ENCODE data around the gene RIPOR2.

Gene RIPOR2

GRCh38 chr6:24859132-24859531 is 76.6 kb downstream of the RIPOR2 start:
- Histone ChIP-seq H3K9me3 (ENCODE audit: control extremely low read depth in 1 of 5, control insufficient read depth in 4 of 5, insufficient read depth in 2 of 5, low read depth in 1 of 5, low read length in 4 of 5) (no peaks in the 10 kb centered on the region), H3K36me3 (ENCODE audit: control insufficient read depth in 4 of 4, insufficient read depth in 4 of 4, low read length in 3 of 4) (peaks cover 14 to 69% (median 43%) of the 10 kb centered on the region in 4 experiments), H3K4me3 (ENCODE audit: control insufficient read depth in 1 of 7, extremely low read depth in 1 of 7, insufficient read depth in 4 of 7, low read depth in 2 of 7, low read length in 6 of 7) (no peak overlapping the region), H3K27me3 (replicated peaks in 2 of 5; ENCODE audit: control insufficient read depth in 4 of 5, insufficient read depth in 5 of 5, low read length in 4 of 5) (no peaks in the 10 kb centered on the region), H3K27ac (ENCODE audit: insufficient read depth in 1 of 2, low read depth in 1 of 2, low read length in 2 of 2, poor library complexity in 1 of 2, severe bottlenecking in 2 of 2) (no peak overlapping the region), H3K4me1 (ENCODE audit: control extremely low read depth in 1 of 4, control insufficient read depth in 4 of 4, insufficient read depth in 4 of 4, low read length in 3 of 4) (peaks cover 19 to 54% (median 31%) of the 10 kb centered on the region in 4 experiments)
- ChIA-PET CTCF (interaction anchor here (1.1 to 3.7 kb wide), 3 partner anchors 13 to 133 kb away, joined by 3 to 55 read pairs (median 8); no protein-coding TSS in a partner anchor), POLR2A (no interaction called here)
- no peak for DNase-seq
- 95% methylated on average over 5 of the region's 5 CpGs for WGBS (ENCODE audit: insufficient coverage)

- DNase-seq: peak; percentile 69 to 86 (median 86)
- POLR2A ChIA-PET: no interaction called here
- WGBS (ENCODE audit: insufficient coverage): 0% methylated on average over 1 of the region's 1 CpG
- H3K4me3 ChIP-seq (ENCODE audit: control insufficient read depth in 1 of 7, extremely low read depth in 1 of 7, insufficient read depth in 4 of 7, low read depth in 2 of 7, low read length in 6 of 7): peak overlapping the region in 1 of 7 experiments; percentile 15
- peak overlapping the region in 1 of 2 experiments; percentile 54 for H3K27ac ChIP-seq (ENCODE audit: insufficient read depth in 1 of 2, low read depth in 1 of 2, low read length in 2 of 2, poor library complexity in 1 of 2, severe bottlenecking in 2 of 2)
- no peaks in the 10 kb centered on the region for H3K27me3 ChIP-seq (replicated peaks in 2 of 5; ENCODE audit: control insufficient read depth in 4 of 5, insufficient read depth in 5 of 5, low read length in 4 of 5)
- CTCF ChIA-PET: interaction anchor here (0.7 to 4.1 kb wide), 12 partner anchors 8 to 211 kb away, joined by 3 to 55 read pairs (median 8); no protein-coding TSS in a partner anchor
- peaks cover 19 to 54% (median 31%) of the 10 kb centered on the region in 4 experiments for H3K4me1 ChIP-seq (ENCODE audit: control extremely low read depth in 1 of 4, control insufficient read depth in 4 of 4, insufficient read depth in 4 of 4, low read length in 3 of 4)
- H3K9me3 ChIP-seq (ENCODE audit: control extremely low read depth in 1 of 5, control insufficient read depth in 4 of 5, insufficient read depth in 2 of 5, low read depth in 1 of 5, low read length in 4 of 5): no peaks in the 10 kb centered on the region
- peaks cover 18 to 70% (median 41%) of the 10 kb centered on the region in 4 experiments for H3K36me3 ChIP-seq (ENCODE audit: control insufficient read depth in 4 of 4, insufficient read depth in 4 of 4, low read length in 3 of 4)
Measured at GRCh38 chr6:24858177-24858653, 77.5 kb downstream of the RIPOR2 start.

GRCh38 chr6:24856901-24857670 is 78.7 kb downstream of the RIPOR2 start:
- no peak overlapping the region for H3K4me3 ChIP-seq (ENCODE audit: control insufficient read depth in 1 of 7, extremely low read depth in 1 of 7, insufficient read depth in 4 of 7, low read depth in 2 of 7, low read length in 6 of 7)
- CTCF ChIA-PET: interaction anchor here (0.6 to 4.1 kb wide), 27 partner anchors 10 to 350 kb away, joined by 3 to 55 read pairs (median 6); partner anchors contain the start of gene RIPOR2
- peaks cover 22 to 70% (median 45%) of the 10 kb centered on the region in 4 experiments for H3K36me3 ChIP-seq (ENCODE audit: control insufficient read depth in 4 of 4, insufficient read depth in 4 of 4, low read length in 3 of 4)
- H3K27me3 ChIP-seq (replicated peaks in 2 of 5; ENCODE audit: control insufficient read depth in 4 of 5, insufficient read depth in 5 of 5, low read length in 4 of 5): no peaks in the 10 kb centered on the region
- POLR2A ChIA-PET: interaction anchor here (0.6 kb wide), 1 partner anchor 211 kb away, joined by 3 read pairs; no protein-coding TSS in a partner anchor
- H3K9me3 ChIP-seq (ENCODE audit: control extremely low read depth in 1 of 5, control insufficient read depth in 4 of 5, insufficient read depth in 2 of 5, low read depth in 1 of 5, low read length in 4 of 5): no peaks in the 10 kb centered on the region
- 94% methylated on average over 7 of the region's 7 CpGs for WGBS (ENCODE audit: insufficient coverage)
- peak overlapping the region in 1 of 2 experiments; percentile 53 for H3K27ac ChIP-seq (ENCODE audit: insufficient read depth in 1 of 2, low read depth in 1 of 2, low read length in 2 of 2, poor library complexity in 1 of 2, severe bottlenecking in 2 of 2)
- no peak for DNase-seq
- peaks cover 15 to 50% (median 29%) of the 10 kb centered on the region in 4 experiments for H3K4me1 ChIP-seq (ENCODE audit: control extremely low read depth in 1 of 4, control insufficient read depth in 4 of 4, insufficient read depth in 4 of 4, low read length in 3 of 4)

- WGBS (ENCODE audit: insufficient coverage): 87% methylated on average over 3 of the region's 5 CpGs
- DNase-seq: no peak
- ChIA-PET POLR2A (no interaction called here), CTCF (interaction anchor here (0.6 to 4.1 kb wide), 23 partner anchors 9 to 224 kb away, joined by 3 to 55 read pairs (median 6); partner anchors contain the start of gene RIPOR2)
- Histone ChIP-seq H3K27me3 (replicated peaks in 2 of 5; ENCODE audit: control insufficient read depth in 4 of 5, insufficient read depth in 5 of 5, low read length in 4 of 5) (no peaks in the 10 kb centered on the region), H3K4me3 (ENCODE audit: control insufficient read depth in 1 of 7, extremely low read depth in 1 of 7, insufficient read depth in 4 of 7, low read depth in 2 of 7, low read length in 6 of 7) (no peak overlapping the region), H3K36me3 (ENCODE audit: control insufficient read depth in 4 of 4, insufficient read depth in 4 of 4, low read length in 3 of 4) (peaks cover 21 to 69% (median 44%) of the 10 kb centered on the region in 4 experiments), H3K4me1 (ENCODE audit: control extremely low read depth in 1 of 4, control insufficient read depth in 4 of 4, insufficient read depth in 4 of 4, low read length in 3 of 4) (peaks cover 15 to 41% (median 26%) of the 10 kb centered on the region in 4 experiments), H3K27ac (ENCODE audit: insufficient read depth in 1 of 2, low read depth in 1 of 2, low read length in 2 of 2, poor library complexity in 1 of 2, severe bottlenecking in 2 of 2) (no peak overlapping the region), H3K9me3 (ENCODE audit: control extremely low read depth in 1 of 5, control insufficient read depth in 4 of 5, insufficient read depth in 2 of 5, low read depth in 1 of 5, low read length in 4 of 5) (no peaks in the 10 kb centered on the region)
Measured at GRCh38 chr6:24856246-24856599, 79.5 kb downstream of the RIPOR2 start.

GRCh38 chr6:24855395-24856245 is 80.1 kb downstream of the RIPOR2 start:
- no peak overlapping the region for H3K27ac ChIP-seq (ENCODE audit: insufficient read depth in 1 of 2, low read depth in 1 of 2, low read length in 2 of 2, poor library complexity in 1 of 2, severe bottlenecking in 2 of 2)
- H3K36me3 ChIP-seq (ENCODE audit: control insufficient read depth in 4 of 4, insufficient read depth in 4 of 4, low read length in 3 of 4): peaks cover 18 to 69% (median 41%) of the 10 kb centered on the region in 4 experiments
- peaks cover 15 to 36% (median 26%) of the 10 kb centered on the region in 4 experiments for H3K4me1 ChIP-seq (ENCODE audit: control extremely low read depth in 1 of 4, control insufficient read depth in 4 of 4, insufficient read depth in 4 of 4, low read length in 3 of 4)
- POLR2A ChIA-PET: no interaction called here
- CTCF ChIA-PET: interaction anchor here (0.6 to 4.1 kb wide), 23 partner anchors 8 to 224 kb away, joined by 3 to 55 read pairs (median 6); partner anchors contain the start of gene RIPOR2
- H3K27me3 ChIP-seq (replicated peaks in 2 of 5; ENCODE audit: control insufficient read depth in 4 of 5, insufficient read depth in 5 of 5, low read length in 4 of 5): no peaks in the 10 kb centered on the region
- H3K9me3 ChIP-seq (ENCODE audit: control extremely low read depth in 1 of 5, control insufficient read depth in 4 of 5, insufficient read depth in 2 of 5, low read depth in 1 of 5, low read length in 4 of 5): no peaks in the 10 kb centered on the region
- H3K4me3 ChIP-seq (ENCODE audit: control insufficient read depth in 1 of 7, extremely low read depth in 1 of 7, insufficient read depth in 4 of 7, low read depth in 2 of 7, low read length in 6 of 7): no peak overlapping the region
- peak; percentile 79 to 90 (median 85) for DNase-seq
- 50% methylated on average over 10 of the region's 19 CpGs for WGBS (ENCODE audit: insufficient coverage)

- no peak for DNase-seq
- H3K27ac ChIP-seq (ENCODE audit: insufficient read depth in 1 of 2, low read depth in 1 of 2, low read length in 2 of 2, poor library complexity in 1 of 2, severe bottlenecking in 2 of 2): no peak overlapping the region
- H3K9me3 ChIP-seq (ENCODE audit: control extremely low read depth in 1 of 5, control insufficient read depth in 4 of 5, insufficient read depth in 2 of 5, low read depth in 1 of 5, low read length in 4 of 5): no peaks in the 10 kb centered on the region
- POLR2A ChIA-PET: no interaction called here
- H3K27me3 ChIP-seq (replicated peaks in 2 of 5; ENCODE audit: control insufficient read depth in 4 of 5, insufficient read depth in 5 of 5, low read length in 4 of 5): no peaks in the 10 kb centered on the region
- H3K4me3 ChIP-seq (ENCODE audit: control insufficient read depth in 1 of 7, extremely low read depth in 1 of 7, insufficient read depth in 4 of 7, low read depth in 2 of 7, low read length in 6 of 7): no peak overlapping the region
- CTCF ChIA-PET: interaction anchor here (0.8 to 3.3 kb wide), 2 partner anchors 137 to 164 kb away, joined by 5 to 12 read pairs; no protein-coding TSS in a partner anchor
- H3K4me1 ChIP-seq (ENCODE audit: control extremely low read depth in 1 of 4, control insufficient read depth in 4 of 4, insufficient read depth in 4 of 4, low read length in 3 of 4): peaks cover 15 to 32% (median 24%) of the 10 kb centered on the region in 4 experiments
- WGBS (ENCODE audit: insufficient coverage): 90% methylated on average over 3 of the region's 3 CpGs
- H3K36me3 ChIP-seq (ENCODE audit: control insufficient read depth in 4 of 4, insufficient read depth in 4 of 4, low read length in 3 of 4): peaks cover 25 to 69% (median 43%) of the 10 kb centered on the region in 4 experiments
Measured at GRCh38 chr6:24854077-24854666, 81.6 kb downstream of the RIPOR2 start.

Data from common myeloid progenitor, CD34-positive (primary cell).